Mesenteric fat pad (tissue), 1 donor: ENCODE data around the gene MKNK2. TPM values are rescaled to one million over a fixed set of nuclear protein-coding genes. Genes with fewer than 3 reads are reported as not detected.

Experiments
- DNase-seq: peaks from one replicate; pipeline ENCODE4 v3.0.0-alpha.2; 2020; ENCODE audit warnings: low spot score
- total RNA-seq: library from RNA; stranded (reverse); fragmentation: NEBNext Ultra II Directional; extraction: Animal tissue kit (Norgen Biotek cat#: 25700); gene quantifications from one replicate; pipeline ENCODE4 v1.2.1, GENCODE V29; 2021
- donor health status: DM: yes; HTN: yes; CAD: no.

Gene MKNK2
- total RNA-seq, 1 donor from 2014 or later: 240 TPM

- no peak for DNase-seq
These were observed 29.4 kb upstream of the MKNK2 start for GRCh38 chr19:2080336-2080988.

GRCh38 chr19:2079865-2080301, 28.8 kb upstream of the MKNK2 start:
- DNase-seq: no peak

DNA sequence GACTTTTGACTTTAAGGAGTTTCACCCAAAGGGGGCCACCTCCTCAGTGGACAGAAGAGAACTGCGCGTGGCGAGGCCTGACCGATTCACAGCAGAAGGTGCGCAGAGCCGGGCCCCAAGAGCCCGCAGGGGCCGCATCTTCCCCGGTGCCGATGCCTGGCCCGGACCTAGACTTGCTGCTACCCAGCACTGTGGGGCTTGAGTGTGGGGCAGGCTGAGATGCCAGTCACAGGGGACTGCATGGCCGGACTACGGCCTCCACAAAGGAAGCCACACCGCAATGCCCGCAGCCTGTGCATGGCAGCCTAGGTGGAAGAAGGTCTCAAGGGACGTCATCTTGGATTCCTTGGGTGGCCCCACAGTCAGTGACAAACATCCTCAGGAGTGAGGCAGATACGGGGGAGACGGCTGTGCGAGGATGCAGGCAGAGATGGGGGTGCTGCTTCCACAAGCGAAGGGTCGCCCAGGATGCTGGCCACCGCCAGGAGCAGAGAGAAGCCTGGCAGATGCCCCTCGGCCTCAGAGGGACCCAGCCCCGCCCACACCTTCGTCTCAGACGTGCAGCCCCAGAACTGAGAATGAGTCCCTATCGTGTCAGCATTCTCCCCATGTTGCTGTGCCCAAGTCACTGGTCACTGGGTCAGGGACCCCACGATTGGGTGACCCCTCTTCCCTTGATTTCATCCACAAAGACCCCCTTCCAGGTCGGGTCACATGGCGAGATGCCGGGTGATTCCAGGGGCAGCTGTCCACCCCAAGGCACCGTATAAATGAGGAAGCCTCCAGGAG, 28.2 kb upstream of the MKNK2 start:
- no peak for DNase-seq

DNA sequence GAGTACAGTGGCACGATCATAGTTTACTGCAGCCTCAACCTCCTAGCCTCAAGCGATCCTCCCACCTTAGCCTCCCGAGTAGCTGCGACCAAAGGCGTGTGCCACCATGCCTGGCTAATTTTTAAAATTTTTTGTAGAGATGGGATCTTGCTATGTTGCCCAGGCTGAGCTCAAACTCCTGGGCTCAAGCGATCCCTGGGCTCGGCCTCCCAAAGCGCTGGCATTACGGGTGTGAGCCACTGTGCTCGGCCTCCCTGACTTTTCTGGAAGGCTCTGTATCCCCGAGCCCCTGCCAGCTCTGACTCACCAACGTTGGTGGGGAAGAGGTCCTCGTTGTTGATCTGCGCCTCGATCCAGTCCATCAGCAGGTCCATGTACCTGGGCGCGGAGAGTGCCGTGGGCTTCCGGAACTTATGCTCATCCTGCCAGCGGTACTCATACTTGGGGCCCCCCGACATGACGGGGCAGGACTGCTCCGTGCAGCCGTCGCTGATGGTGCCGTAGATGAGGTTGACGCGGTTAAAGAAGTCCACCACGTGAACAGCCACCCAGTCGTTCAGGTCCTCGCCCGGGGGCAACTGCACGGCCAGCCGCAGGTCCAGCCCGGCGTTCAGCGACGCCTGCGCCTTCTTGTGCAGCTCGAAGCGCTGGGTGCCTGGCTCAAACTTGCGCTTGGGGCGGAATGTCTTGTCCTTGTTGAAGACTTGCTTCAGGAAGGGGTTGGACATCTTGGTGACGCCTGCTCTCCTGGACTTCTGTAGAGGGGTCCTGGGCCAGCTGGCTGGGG, 27.0 kb upstream of the MKNK2 start:
- no peak for DNase-seq

- DNase-seq: no peak
These were observed 26.4 kb upstream of the MKNK2 start for GRCh38 chr19:2077398-2077797.

DNA sequence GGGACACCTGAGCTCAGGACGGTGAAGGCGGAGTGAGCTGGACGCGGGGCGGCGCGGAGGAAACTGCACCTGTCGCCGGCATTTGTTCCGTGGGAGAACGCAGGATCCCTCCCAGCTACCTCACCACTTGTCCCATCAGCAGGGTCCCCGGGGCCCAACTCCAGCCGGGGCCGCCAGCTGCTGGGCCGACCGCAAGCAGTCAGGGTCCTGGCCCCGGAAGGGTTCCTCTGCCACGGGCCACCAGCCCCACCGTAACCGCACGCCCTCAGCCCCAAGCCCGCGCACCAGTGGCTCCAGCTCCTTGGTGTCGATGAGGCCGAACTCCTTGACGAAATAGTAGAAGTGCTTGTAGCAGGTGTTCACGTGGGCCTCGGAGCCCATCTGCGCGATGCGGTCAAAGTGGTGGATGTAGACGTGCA, 25.5 kb upstream of the MKNK2 start:
- DNase-seq: no peak

- no peak for DNase-seq
These were observed 21.9 kb upstream of the MKNK2 start for GRCh38 chr19:2072757-2073551.

GRCh38 chr19:2070986-2071673, 20.1 kb upstream of the MKNK2 start:
- DNase-seq: no peak

- DNase-seq: no peak
These were observed 19.4 kb upstream of the MKNK2 start for GRCh38 chr19:2070436-2070827.

DNA sequence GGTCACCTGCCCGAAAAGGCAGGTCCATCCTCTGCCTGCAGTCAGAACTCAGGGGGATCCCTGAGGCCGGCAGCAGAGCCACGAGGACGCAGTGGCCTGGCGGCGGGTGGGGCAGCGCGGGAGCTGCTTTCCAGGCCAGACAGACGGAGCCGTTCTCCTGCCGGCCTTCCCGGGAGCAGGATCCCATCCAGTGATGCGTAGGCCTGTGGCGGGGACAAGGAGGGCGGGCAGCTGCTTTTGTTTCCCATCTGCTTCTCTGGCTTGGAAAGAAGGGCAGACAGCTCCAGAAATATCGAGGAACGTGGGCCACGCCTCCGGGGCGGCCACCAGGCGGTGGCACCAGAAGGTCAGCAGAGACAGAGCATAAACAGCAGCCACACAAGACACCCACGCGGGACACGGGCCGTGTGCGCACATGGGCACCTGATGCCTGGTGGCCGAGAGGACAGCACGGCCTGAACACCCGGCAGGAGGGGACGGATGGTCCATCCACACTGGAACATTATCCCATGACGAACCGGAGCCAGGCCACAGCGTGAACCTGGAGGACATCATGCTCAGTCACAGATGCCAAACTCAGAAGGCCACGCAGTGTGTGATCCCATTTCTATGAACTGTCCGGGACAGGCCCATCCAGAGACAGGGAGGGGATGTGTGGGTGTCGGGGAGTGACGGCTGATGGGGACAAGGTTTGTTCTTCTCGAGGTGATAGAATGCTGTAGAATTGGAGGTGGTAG, 13.9 kb upstream of the MKNK2 start:
- no peak for DNase-seq

GRCh38 chr19:2064395-2064787, 13.3 kb upstream of the MKNK2 start:
- DNase-seq: no peak

DNA sequence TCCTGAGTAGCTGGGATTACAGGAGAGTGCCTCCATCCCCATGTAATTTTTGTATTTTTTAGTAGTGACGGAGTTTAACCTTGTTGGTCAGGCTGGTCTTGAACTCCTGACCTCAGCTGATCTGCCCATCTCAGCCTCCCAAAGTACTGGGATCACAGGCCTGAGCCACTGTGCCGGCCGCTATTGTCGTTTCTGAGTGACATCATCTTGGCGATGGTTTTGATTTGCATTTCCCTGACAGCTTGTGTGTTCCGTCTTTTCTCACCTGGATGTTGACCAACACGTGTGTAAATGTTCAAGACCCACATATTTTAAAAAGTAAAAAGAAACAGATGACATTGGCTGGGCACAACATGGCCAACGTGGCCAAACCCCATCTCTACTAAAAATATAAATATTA, 12.8 kb upstream of the MKNK2 start:
- no peak for DNase-seq

- DNase-seq: no peak
These were observed 11.7 kb upstream of the MKNK2 start for GRCh38 chr19:2062770-2063169.

GRCh38 chr19:2062389-2062729, 11.3 kb upstream of the MKNK2 start:
- DNase-seq: no peak

GRCh38 chr19:2061495-2062388, 10.7 kb upstream of the MKNK2 start:
- DNase-seq: peak; percentile 100

DNA sequence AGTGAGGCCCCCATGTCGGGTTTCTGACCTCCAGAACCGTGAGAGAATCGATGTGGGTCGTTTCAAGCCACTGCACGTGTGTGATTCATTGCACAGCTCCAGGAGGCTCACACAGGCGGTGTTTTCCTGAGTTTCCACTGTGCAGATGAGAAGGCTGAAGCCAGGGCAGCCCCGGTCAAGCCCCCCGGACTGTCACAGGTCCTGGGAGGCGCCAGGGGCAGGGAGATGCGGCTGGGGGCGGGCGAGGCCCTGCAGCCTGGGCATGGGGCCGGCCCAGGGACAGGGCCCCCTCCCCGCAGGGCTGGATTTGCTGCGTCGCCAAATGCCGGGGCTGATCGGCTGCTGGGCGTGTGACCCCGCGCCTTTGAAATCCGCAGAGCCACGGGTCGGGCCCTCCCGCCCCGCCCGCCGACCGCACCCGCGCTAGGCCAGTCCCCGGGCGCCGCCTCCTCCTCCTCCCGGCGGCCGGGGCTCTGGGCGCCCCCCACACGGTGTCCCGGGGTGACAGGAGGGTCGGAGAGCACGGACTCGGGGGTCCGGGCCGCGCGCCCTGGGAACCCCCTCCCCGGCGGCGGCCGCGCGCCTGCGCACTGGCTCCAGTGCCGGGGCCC, 9.9 kb upstream of the MKNK2 start:
- no peak for DNase-seq

- DNase-seq: no peak
These were observed 8.6 kb upstream of the MKNK2 start for GRCh38 chr19:2059422-2060201.
